K562 treated with DMSO at 1 percent for 12 hours (cell line): ENCODE data around the gene DLL1. TPM values are rescaled to one million over a fixed set of nuclear protein-coding genes. Genes with fewer than 3 reads are reported as not detected.

Experiments
- total RNA-seq: library from RNA; unstranded; fragments of 300-600 nt; gene quantifications from 2 replicates; pipeline ENCODE4 v1.2.3, GENCODE V29; 2022; ENCODE audit not compliant: insufficient read depth

The DLL1 gene, protein sequence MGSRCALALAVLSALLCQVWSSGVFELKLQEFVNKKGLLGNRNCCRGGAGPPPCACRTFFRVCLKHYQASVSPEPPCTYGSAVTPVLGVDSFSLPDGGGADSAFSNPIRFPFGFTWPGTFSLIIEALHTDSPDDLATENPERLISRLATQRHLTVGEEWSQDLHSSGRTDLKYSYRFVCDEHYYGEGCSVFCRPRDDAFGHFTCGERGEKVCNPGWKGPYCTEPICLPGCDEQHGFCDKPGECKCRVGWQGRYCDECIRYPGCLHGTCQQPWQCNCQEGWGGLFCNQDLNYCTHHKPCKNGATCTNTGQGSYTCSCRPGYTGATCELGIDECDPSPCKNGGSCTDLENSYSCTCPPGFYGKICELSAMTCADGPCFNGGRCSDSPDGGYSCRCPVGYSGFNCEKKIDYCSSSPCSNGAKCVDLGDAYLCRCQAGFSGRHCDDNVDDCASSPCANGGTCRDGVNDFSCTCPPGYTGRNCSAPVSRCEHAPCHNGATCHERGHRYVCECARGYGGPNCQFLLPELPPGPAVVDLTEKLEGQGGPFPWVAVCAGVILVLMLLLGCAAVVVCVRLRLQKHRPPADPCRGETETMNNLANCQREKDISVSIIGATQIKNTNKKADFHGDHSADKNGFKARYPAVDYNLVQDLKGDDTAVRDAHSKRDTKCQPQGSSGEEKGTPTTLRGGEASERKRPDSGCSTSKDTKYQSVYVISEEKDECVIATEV
- not detected in 2 replicates for total RNA-seq

DNA sequence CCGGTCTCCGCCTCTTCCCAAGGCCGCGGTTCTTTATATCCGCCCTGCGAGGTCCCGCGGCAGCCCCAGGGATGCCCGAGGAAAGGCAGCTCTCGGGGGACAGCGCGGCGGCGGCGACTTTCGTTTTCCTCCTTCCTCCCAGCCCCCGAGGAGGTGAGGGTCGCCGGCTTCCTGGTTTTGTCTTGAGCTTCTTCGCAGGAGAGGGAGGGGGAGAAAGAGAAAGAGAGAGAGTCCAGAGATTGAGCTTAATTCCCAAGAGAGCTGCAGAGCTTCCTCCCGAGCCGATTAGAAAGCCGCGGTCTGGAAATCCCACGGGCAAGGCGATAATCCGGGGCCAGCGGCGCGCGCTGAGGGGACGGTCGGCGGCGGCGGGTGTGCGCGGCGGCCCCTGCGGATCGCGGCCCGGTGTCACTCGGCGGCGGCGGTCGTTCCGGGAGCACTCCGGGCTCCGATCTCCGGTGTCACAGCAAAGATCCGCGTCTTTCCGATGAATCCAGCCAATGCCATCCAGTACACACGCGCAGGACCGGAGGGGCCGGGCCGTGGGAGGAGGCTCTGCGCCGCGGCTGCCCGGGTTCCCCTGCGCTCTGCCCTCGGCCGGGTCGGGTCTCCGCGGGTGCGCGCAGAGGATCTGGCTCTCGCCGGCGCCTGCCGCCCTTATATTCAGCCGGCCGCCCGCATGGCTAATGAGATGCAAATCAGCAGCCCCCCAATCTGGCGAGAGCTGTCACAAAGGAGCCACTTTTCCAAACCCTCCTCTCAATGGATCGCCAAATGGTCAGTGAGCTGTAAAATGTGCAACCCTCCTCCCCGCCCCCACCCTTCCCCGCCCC, at the start of gene DLL1:
TSS of gene DLL1 (minus strand) at position 783 of the 833 bp plus-strand sequence. CDS start 939 bp downstream, outside the sequence.

DNA sequence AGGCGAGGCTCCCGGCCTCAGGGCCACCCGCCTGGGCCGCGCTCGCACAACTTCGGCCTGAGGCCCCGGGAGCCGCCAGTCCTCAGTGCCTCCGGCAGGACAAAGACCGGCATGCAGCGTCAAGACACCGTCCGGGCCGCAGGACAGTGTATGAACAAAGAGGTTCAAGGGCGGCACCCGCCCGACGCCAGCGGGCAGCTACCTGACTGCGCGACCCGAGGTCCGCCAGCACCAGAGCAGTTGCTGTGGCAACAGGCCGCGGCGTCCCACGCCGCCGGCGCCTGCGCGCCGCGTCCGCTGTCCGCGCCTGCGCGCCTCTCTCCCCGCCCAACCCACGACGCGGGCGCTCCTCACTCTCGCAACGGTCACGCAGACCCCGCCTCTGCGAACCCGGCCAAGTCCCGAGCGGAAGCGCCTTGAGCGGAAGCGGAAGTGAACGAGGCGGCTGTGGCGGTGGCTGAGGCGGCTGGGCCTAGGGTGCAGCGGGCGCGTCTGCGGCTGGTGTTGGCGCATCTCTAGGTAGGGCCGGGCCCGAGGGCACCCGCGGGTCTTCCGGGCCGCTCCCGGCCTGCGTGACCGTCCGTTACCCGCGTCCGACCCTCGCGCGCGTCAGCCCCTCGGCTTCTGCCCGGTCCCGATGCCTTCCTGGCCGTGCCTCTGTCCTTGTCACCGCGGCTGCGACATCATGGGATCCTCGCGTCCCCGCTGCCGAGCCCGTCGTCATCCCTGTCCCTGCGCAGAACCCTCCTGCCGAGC, 15.6 kb upstream of the DLL1 start, which contains the start of gene FAM120B:
TSS of gene FAM120B (plus strand) at position 435 of the 756 bp plus-strand sequence. CDS start 10,633 bp downstream, outside the sequence.

Other genes starting within 250 kb of the DLL1 start
- gene FAM120B, start 15.7 kb upstream of the DLL1 start, total RNA-seq = 7.5 and 20.3 TPM in 2 replicates